PC-9 (cell line): ENCODE results near the gene CTCF. TPM values are rescaled to one million over a fixed set of nuclear protein-coding genes. Genes with fewer than 3 reads are reported as not detected.

Source experiments
- BruUV-seq: library from RNA; stranded (reverse); fragments of 400-500 nt; replicated peaks from 2 replicates; lab custom pipeline; 2021; lab: Mats Ljungman, UMichigan
- CTCF ChIA-PET: fragments of 300-600 bp; sonication (Branson Sonifier 250); formaldehyde crosslinking; loops from one replicate; lab custom pipeline; 2022; ENCODE audit warnings: antibody characterized with exemption; lab: Charles Lee
- POLR2A ChIA-PET: fragments of 300-600 bp; sonication (Branson Sonifier 250); formaldehyde crosslinking; loops from one replicate; lab custom pipeline; 2022; ENCODE audit warnings: antibody characterized with exemption; ENCODE audit not compliant: unreplicated experiment; lab: Charles Lee
- DNase-seq, 2 experiments: peaks; one replicate each; pipeline versions ENCODE4 v3.0.0 to v3.0.0-alpha.2; 2015 to 2022; ENCODE audit warnings: mixed read lengths in 1 of 2
- H2AFZ ChIP-seq: fragments of 200-600 bp; sonication (generic); 2 replicates; pipeline ENCODE4 v1.8.1; 2017; ENCODE audit warnings: antibody characterized with exemption
- H3F3A ChIP-seq: fragments of 200-600 bp; sonication (generic); 2 replicates; pipeline ENCODE4 v1.8.1; 2017; ENCODE audit warnings: antibody characterized with exemption, mild to moderate bottlenecking, low read depth; ENCODE audit not compliant: insufficient read depth
- H3K27ac ChIP-seq: fragments of 200-600 bp; sonication (generic); 2 replicates; pipeline ENCODE4 v1.6.1; 2016; ENCODE audit warnings: mixed run types
- H3K27me3 ChIP-seq: fragments of 200-600 bp; sonication (generic); 2 replicates; pipeline ENCODE4 v1.6.1; 2016; ENCODE audit warnings: low read depth, mixed run types; ENCODE audit not compliant: insufficient read depth
- H3K36me3 ChIP-seq: fragments of 200-600 bp; sonication (generic); 2 replicates; pipeline ENCODE4 v1.6.1; 2016; ENCODE audit warnings: low read depth, mixed run types
- H3K4me1 ChIP-seq: fragments of 200-600 bp; sonication (generic); replicated peaks from 2 replicates; pipeline ENCODE4 v1.6.1; 2016; ENCODE audit warnings: mixed run types; ENCODE audit not compliant: insufficient read depth
- H3K4me2 ChIP-seq: fragments of 200-600 bp; sonication (generic); 2 replicates; pipeline ENCODE4 v1.6.1; 2017; ENCODE audit warnings: mixed run types
- H3K4me3 ChIP-seq: fragments of 200-600 bp; sonication (generic); 2 replicates; pipeline ENCODE4 v1.6.1; 2016; ENCODE audit warnings: mixed run types
- H3K79me2 ChIP-seq: fragments of 200-600 bp; sonication (generic); 2 replicates; pipeline ENCODE4 v1.6.1; 2017; ENCODE audit warnings: low read depth, mixed run types
- H3K9me2 ChIP-seq: fragments of 200-600 bp; sonication (generic); 2 replicates; pipeline ENCODE4 v1.8.1; 2017; ENCODE audit warnings: mild to moderate bottlenecking; ENCODE audit not compliant: insufficient read depth
- H3K9me3 ChIP-seq: fragments of 200-600 bp; sonication (generic); 2 replicates; pipeline ENCODE4 v1.8.1; 2016; ENCODE audit warnings: low read depth; ENCODE audit not compliant: insufficient read depth
- H4K20me1 ChIP-seq: fragments of 200-600 bp; sonication (generic); 2 replicates; pipeline ENCODE4 v1.8.1; 2017; ENCODE audit not compliant: insufficient read depth
- CTCF ChIP-seq: fragments of 200-600 bp; sonication (generic); conservative IDR thresholded peaks from 2 replicates; pipeline ENCODE4 v1.6.1; 2017; ENCODE audit warnings: mixed run types, antibody characterized with exemption, mild to moderate bottlenecking, moderate library complexity
- EZH2 ChIP-seq: fragments of 200-600 bp; sonication (generic); IDR thresholded peaks from 2 replicates; pipeline ENCODE4 v1.8.0; 2017; ENCODE audit warnings: antibody characterized with exemption, low read depth
- intact Hi-C: fragments of 100-400 bp; cut with micrococcal nuclease; formaldehyde crosslinking; loops from one replicate; pipeline ENCODE4 v1.10.0; 2022; ENCODE audit not compliant: unreplicated experiment
- total RNA-seq: library from RNA; stranded (reverse); gene quantifications from 2 replicates; pipeline ENCODE4 v1.2.3, GENCODE V29; 2021

The CTCF gene
- total RNA-seq, 1 experiment from 2014 or later, result 39.0 TPM

- no peaks in the 10 kb centered on the region for H3K79me2 ChIP-seq
- TF ChIP-seq EZH2 (no peak), CTCF (no peak)
- H3K36me3 ChIP-seq, result no peaks in the 10 kb centered on the region
- ChIA-PET POLR2A (interaction anchor here (0.6 to 0.7 kb wide), 2 partner anchors 346 to 405 kb away, joined by 8 to 14 read pairs; no protein-coding TSS in a partner anchor), CTCF (interaction anchor here (0.5 to 0.6 kb wide), 2 partner anchors 39 to 75 kb away, joined by 3 to 4 read pairs; no protein-coding TSS in a partner anchor)
- BruUV-seq, result no TSS peak
- H2AFZ ChIP-seq, result no peak overlapping the region
- H3K4me2 ChIP-seq, result no peak overlapping the region
- no peaks in the 10 kb centered on the region for H3K27me3 ChIP-seq
- no peak for DNase-seq
- intact Hi-C loops, result no loop called here
- no peaks in the 10 kb centered on the region for H3K9me3 ChIP-seq
- H3K4me1 ChIP-seq, result peaks cover 7% of the 10 kb centered on the region; the same call in 1 of the 2 replicates
- no peaks in the 10 kb centered on the region for H3K9me2 ChIP-seq
- no peak overlapping the region for H3K4me3 ChIP-seq
- no peak overlapping the region for H3K27ac ChIP-seq
- H4K20me1 ChIP-seq, result no peaks in the 10 kb centered on the region
- H3F3A ChIP-seq, result peaks cover 4% of the 10 kb centered on the region; the same call in 1 of the 2 replicates
Observed at GRCh38 chr16:67516296-67517154, 45.8 kb upstream of the CTCF start.

GRCh38 chr16:67517155-67517445 is 45.2 kb upstream of the CTCF start:
- ChIA-PET CTCF (interaction anchor here (0.5 to 0.6 kb wide), 2 partner anchors 38 to 74 kb away, joined by 3 to 4 read pairs; no protein-coding TSS in a partner anchor), POLR2A (interaction anchor here (0.6 kb wide), 1 partner anchor 404 kb away, joined by 14 read pairs; no protein-coding TSS in a partner anchor)
- Histone ChIP-seq H3K4me2 (no peak overlapping the region), H3K36me3 (no peaks in the 10 kb centered on the region), H3K9me3 (no peaks in the 10 kb centered on the region), H3K79me2 (no peaks in the 10 kb centered on the region), H3K27me3 (no peaks in the 10 kb centered on the region), H3F3A (peaks cover 9% of the 10 kb centered on the region; the same call in 1 of the 2 replicates), H3K9me2 (no peaks in the 10 kb centered on the region), H3K4me3 (no peak overlapping the region), H3K27ac (no peak overlapping the region), H3K4me1 (peaks cover 10% of the 10 kb centered on the region; the same call in 1 of the 2 replicates), H2AFZ (no peak overlapping the region), H4K20me1 (no peaks in the 10 kb centered on the region)
- intact Hi-C loops, result no loop called here
- no TSS peak for BruUV-seq
- no peak for TF ChIP-seq CTCF
- TF ChIP-seq EZH2, result no peak
- DNase-seq, result no peak

- H2AFZ ChIP-seq, result no peak overlapping the region
- peaks cover 10% of the 10 kb centered on the region; the same call in 1 of the 2 replicates for H3K4me1 ChIP-seq
- DNase-seq, result no peak
- CTCF ChIA-PET, result no interaction called here
- no peak for TF ChIP-seq EZH2
- TF ChIP-seq CTCF, result no peak
- no TSS peak for BruUV-seq
- intact Hi-C loops, result no loop called here
- no peak overlapping the region for H3K27ac ChIP-seq
- H3F3A ChIP-seq, result peaks cover 9% of the 10 kb centered on the region; the same call in 1 of the 2 replicates
- no peak overlapping the region for H3K4me2 ChIP-seq
- no peaks in the 10 kb centered on the region for H3K9me2 ChIP-seq
- H3K27me3 ChIP-seq, result no peaks in the 10 kb centered on the region
- no peak overlapping the region for H3K4me3 ChIP-seq
- POLR2A ChIA-PET, result no interaction called here
- H4K20me1 ChIP-seq, result no peaks in the 10 kb centered on the region
- no peaks in the 10 kb centered on the region for H3K79me2 ChIP-seq
- H3K9me3 ChIP-seq, result no peaks in the 10 kb centered on the region
- no peaks in the 10 kb centered on the region for H3K36me3 ChIP-seq
Observed at GRCh38 chr16:67517661-67518423, 44.5 kb upstream of the CTCF start.
